HL-60 (cell line): Measurements from ENCODE around the gene ELL3.
"Not testable (repeated sequence)": the region's sequence is repeated elsewhere in the genome, so short reads cannot be mapped to it uniquely, and the experiment has no call there.

Source experiments
- POLR2AphosphoS5 ChIP-seq: IDR thresholded peaks from 2 replicates; pipeline ENCODE4 v1.6.1; 2012; ENCODE audit warnings: low read depth
- TF ChIP-seq, protein P1 (sequence below): IDR thresholded peaks from one replicate; pipeline ENCODE4 v1.5.1; 2011; ENCODE audit warnings: low read length, control low read depth, inconsistent platforms; ENCODE audit not compliant: insufficient read depth

DNA sequence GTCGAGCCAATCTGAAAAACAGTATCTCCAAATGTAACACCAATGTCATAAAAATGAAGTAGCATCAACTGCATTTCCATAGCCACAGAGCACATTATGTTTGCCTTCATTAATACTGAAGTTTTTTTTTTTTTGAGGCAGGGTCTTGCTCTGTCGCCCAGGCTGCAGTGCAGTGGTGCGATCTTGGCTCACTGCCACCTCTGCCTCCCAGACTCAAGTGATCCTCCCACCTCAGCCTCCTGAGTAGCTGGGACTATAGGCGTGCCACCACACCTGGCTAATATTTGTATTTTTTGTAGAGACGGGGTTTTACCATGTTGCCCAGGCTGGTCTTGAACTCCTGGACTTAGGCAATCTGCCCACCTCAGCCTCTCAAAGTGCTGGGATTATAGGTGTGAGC lies 38.3 kb upstream of the ELL3 start:
- TF ChIP-seq, protein P1, sequence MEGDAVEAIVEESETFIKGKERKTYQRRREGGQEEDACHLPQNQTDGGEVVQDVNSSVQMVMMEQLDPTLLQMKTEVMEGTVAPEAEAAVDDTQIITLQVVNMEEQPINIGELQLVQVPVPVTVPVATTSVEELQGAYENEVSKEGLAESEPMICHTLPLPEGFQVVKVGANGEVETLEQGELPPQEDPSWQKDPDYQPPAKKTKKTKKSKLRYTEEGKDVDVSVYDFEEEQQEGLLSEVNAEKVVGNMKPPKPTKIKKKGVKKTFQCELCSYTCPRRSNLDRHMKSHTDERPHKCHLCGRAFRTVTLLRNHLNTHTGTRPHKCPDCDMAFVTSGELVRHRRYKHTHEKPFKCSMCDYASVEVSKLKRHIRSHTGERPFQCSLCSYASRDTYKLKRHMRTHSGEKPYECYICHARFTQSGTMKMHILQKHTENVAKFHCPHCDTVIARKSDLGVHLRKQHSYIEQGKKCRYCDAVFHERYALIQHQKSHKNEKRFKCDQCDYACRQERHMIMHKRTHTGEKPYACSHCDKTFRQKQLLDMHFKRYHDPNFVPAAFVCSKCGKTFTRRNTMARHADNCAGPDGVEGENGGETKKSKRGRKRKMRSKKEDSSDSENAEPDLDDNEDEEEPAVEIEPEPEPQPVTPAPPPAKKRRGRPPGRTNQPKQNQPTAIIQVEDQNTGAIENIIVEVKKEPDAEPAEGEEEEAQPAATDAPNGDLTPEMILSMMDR: not testable (repeated sequence)
- TF ChIP-seq POLR2AphosphoS5: not testable (repeated sequence)
